GM19035 (cell line): Measurements from ENCODE around the gene TNFRSF18.
"Not testable (repeated sequence)": the region's sequence is repeated elsewhere in the genome, so short reads cannot be mapped to it uniquely, and the experiment has no call there.

Source experiments
- ATAC-seq: cut with Tn5 transposase; IDR thresholded peaks from one replicate; pipeline ENCODE4 v1.9.1; 2021; ENCODE audit not compliant: unreplicated experiment

TNFRSF18 gene

GRCh38 chr1:1179983-1180861 is 26.2 kb downstream of the TNFRSF18 start:
- ATAC-seq, result no peak

- no peak for ATAC-seq
These were observed 26.9 kb downstream of the TNFRSF18 start for GRCh38 chr1:1179346-1179982.

GRCh38 chr1:1178794-1179331 is 27.5 kb downstream of the TNFRSF18 start:
- no peak for ATAC-seq

GRCh38 chr1:1177452-1178206 is 28.8 kb downstream of the TNFRSF18 start:
- ATAC-seq, result no peak

GRCh38 chr1:1176931-1177330 is 29.5 kb downstream of the TNFRSF18 start:
- ATAC-seq, result no peak

GRCh38 chr1:1176063-1176761 is 30.2 kb downstream of the TNFRSF18 start:
- ATAC-seq, result not testable (repeated sequence)

GRCh38 chr1:1175221-1176062 is 30.9 kb downstream of the TNFRSF18 start:
- no peak for ATAC-seq

- ATAC-seq, result no peak
These were observed 32.5 kb downstream of the TNFRSF18 start, which contains the start of gene TTLL10 for GRCh38 chr1:1173793-1174415. Gene TTLL10 (plus strand): TSS chr1:1173880. CDS start chr1:1179216, 5,336 bp downstream.

GRCh38 chr1:1173061-1173792 is 33.2 kb downstream of the TNFRSF18 start:
- no peak for ATAC-seq

- no peak for ATAC-seq
These were observed 34.6 kb downstream of the TNFRSF18 start for GRCh38 chr1:1171546-1172340.

- no peak for ATAC-seq
These were observed 35.2 kb downstream of the TNFRSF18 start for GRCh38 chr1:1171161-1171545.

GRCh38 chr1:1170215-1171091 is 35.9 kb downstream of the TNFRSF18 start:
- ATAC-seq, result no peak

- no peak for ATAC-seq
These were observed 36.8 kb downstream of the TNFRSF18 start for GRCh38 chr1:1169429-1170214.

GRCh38 chr1:1168451-1169411 is 37.7 kb downstream of the TNFRSF18 start:
- ATAC-seq, result no peak
